Adipose tissue (tissue), 3 donors: ENCODE data around the gene HSPB7. TPM values are rescaled to one million over a fixed set of nuclear protein-coding genes. Genes with fewer than 3 reads are reported as not detected.
"Not testable (repeated sequence)": the region's sequence is repeated elsewhere in the genome, so short reads cannot be mapped to it uniquely, and the experiment has no call there.

Source experiments
- H3K27ac ChIP-seq: one replicate; pipeline ENCODE4 v1.5.1; 2013; ENCODE audit warnings: low read depth, low read length
- WGBS, 3 donors: extraction: QIAGEN DNeasy Blood & Tissue Kit; methylation state at CpG; one replicate each; pipeline ENCODE4 v1.1.7; 2013; 5-methylcytosine and 5-hydroxymethylcytosine counted together
- polyA plus RNA-seq, 3 donors: library from polyadenylated mRNA; stranded (reverse); fragments of 200-250 nt; gene quantifications; one replicate each; pipeline ENCODE4 v1.2.3, GENCODE V29; 2013
- donor health status: healthy with polysubstance abuse.
- donor health status: Bipolar disorder and iron deficiency.
- donor health status: healthy.

HSPB7 gene
- polyA plus RNA-seq, 3 donors, result 60.6 to 734 (median 229) TPM

DNA sequence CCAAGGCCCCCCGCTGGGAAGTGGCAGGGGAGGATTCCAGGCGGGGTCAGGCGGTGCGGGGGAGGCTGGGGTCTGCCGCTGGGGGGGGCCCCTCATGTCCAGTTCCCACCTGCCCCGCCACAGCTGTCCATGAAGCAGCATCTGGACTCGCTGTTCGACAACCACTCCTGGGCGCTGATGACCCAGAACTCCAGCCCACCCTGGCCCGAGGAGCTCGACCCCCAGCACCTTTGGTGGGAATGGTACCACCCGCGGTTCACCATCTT, 11.1 kb upstream of the HSPB7 start:
- 56 to 75% (median 67%) methylated on average over 7 to 13 of the region's 13 CpGs for WGBS, 3 donors
- not testable (repeated sequence) for H3K27ac ChIP-seq

DNA sequence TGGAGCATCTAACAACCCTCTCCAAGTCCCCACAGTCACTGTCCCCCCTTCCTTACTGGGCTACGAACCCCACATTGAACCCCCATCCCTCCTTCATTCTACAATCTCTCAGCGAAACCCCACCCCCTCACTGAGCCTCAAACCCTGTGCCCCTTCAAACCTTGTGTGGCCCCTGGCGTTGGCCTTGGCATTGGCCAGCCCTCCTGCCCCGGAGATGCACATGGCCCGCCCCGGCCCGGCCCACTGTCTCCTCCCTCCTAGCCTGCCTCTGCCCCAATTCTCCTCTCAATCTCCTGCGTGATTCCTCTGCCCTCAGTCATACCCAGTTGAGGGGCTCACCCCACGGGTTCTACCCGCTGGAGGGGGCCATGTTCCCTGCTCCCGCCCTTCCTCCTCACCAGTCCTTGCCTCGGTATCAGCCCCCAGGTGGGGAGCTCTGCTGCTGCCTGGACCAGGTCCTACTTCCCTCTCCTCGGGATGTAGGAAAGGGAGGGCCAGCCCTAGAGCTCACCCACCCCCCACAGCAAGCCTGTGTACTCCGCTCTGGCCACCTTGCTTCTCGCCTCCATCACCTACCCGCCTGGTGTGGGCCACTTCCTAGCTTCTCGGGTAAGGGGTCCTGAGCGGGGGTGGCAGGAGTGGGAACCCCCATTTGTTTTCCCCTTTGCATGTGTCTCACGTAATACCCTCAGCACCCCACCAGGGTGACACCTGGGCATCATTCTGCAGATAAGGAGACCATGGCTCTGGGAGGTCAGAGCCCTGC, 10.6 kb upstream of the HSPB7 start:
- no peak overlapping the region for H3K27ac ChIP-seq
- WGBS, 3 donors, result 49 to 69% (median 53%) methylated on average over 19 of the region's 19 CpGs

DNA sequence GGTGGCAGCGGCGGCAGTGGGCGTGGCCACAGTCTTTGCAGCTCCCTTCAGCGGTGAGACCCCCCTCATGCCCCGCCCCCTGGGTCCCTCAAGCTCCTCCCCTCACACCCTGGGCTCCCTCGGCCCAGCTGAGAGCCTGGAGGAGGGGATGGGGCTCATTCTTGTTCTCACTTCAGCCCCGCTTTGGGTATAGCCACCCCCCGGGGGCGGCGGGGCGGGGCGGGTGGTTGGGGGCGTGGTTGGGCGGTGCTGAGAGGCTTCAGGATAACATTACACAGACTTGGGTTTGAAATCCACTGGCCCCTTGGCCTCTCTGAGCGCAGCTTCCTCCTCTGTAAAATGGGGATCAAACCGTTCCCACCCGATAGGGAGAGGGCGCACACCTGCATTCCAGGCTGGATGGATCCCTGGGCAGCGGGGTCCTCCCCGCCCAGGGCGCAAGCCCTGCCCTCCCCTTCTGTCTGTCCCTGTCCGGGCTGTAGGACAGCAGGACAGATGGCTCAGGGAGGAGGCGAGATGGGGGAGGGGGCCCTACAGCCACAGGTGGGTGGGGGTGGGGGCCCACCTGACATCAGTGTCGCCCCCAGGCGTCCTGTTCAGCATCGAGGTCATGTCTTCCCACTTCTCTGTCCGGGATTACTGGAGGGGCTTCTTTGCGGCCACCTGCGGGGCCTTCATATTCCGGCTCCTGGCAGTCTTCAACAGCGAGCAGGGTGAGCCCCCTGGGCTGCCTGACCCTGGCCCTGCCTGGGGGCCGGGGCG, 9.1 kb upstream of the HSPB7 start:
- no peak overlapping the region for H3K27ac ChIP-seq
- 7 to 13% (median 11%) methylated on average over 27 to 33 of the region's 33 CpGs for WGBS, 3 donors

DNA sequence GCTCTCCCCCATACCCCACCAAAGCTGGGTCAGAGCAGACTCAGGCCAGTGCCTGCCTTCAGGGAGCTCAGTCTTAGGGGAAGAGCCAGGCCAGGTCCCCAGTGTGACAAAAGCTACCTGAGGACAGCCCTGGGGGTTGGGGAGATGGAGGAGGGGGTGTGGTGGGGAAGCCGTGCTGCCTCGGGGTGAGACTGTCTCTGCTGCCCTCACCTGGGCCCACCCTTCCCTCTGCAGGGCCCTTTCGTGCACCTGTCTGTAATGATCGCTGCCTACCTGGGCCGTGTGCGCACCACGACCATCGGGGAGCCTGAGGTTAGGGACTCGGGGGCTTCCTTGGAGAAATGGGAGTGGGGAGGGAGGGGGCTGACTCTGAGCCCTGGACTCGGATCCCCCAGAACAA, 8.5 kb upstream of the HSPB7 start:
- WGBS, 3 donors, result 42 to 50% (median 43%) methylated on average over 8 to 9 of the region's 10 CpGs
- not testable (repeated sequence) for H3K27ac ChIP-seq

DNA sequence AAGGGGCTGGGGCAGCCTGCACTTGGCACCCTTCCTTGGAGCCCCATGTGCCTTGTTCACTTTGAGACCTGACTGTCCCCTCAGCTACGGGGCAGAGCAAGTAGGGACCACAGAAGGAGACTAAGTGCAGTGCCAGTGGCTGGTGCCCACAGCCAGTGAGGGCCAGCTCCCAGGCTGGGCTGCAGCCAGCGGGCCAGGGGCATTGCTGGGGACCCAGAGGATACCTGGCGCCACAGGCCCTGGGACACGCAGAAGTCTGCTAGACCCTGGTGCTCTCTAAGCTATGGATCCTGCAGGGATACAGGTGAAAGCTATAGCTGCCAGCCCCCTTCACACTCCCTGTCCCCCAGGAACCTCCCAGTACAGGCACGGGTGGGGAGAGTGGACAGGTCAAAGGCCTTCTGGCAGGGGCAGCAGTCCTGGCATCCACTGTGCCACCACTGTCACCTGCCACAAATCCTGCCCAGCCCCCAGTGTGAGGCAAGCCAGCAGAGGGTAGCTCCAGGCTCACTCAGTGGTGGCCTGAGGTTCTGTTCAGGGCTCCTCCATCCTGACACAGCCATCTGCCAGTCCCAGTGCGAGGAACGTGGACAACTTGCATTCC, 5.3 kb upstream of the HSPB7 start:
- no peak overlapping the region for H3K27ac ChIP-seq
- 78 to 87% (median 85%) methylated on average over 6 to 7 of the region's 7 CpGs for WGBS, 3 donors

DNA sequence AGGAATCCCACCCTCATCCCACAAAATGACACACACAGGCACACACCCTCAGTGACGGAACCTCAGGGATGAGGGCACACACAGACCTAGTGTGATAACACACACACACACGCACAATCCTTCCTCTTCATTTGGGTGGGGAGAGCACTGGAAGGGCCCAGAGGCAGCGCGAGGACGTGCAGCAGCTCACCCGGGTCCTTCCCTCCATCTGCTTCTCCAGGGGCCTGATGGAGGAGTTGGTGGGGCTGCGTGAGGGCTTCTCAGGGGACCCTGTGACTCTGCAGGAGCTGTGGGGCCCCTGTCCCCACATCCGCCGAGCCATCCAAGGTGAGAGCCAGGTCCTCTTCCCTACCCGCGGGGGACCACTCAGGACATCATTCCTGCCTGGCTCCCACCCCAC, 4.5 kb upstream of the HSPB7 start:
- 83 to 84% (median 83%) methylated on average over 9 to 11 of the region's 11 CpGs for WGBS, 3 donors
- H3K27ac ChIP-seq, result no peak overlapping the region

DNA sequence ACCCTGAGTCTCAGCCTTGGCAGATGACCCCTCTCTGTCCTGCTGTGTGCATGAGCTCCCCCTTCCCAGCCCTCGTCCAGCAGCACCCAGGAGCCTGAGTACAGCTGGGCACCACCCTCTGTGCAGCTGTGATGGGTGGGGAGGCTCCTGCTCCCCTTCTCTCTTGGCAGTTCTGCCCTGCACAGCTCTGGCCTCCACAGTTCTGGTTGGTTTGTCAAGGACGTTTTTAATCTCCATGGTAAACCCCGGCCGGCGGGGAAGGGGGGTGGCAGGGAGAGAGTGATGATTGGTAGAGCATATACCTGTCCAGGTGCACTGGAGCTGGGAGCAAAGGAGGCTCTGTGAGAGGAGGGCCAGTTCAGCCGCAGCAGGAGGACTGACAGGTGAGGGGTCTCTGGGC, 3.8 kb upstream of the HSPB7 start, which contains the start of gene CLCNKA:
Gene CLCNKA, plus strand, starts transcription at position 356 of the 400 bp plus-strand sequence. CDS start 584 bp downstream, outside the sequence.
- WGBS, 3 donors, result 30 to 68% (median 61%) methylated on average over 6 of the region's 6 CpGs

DNA sequence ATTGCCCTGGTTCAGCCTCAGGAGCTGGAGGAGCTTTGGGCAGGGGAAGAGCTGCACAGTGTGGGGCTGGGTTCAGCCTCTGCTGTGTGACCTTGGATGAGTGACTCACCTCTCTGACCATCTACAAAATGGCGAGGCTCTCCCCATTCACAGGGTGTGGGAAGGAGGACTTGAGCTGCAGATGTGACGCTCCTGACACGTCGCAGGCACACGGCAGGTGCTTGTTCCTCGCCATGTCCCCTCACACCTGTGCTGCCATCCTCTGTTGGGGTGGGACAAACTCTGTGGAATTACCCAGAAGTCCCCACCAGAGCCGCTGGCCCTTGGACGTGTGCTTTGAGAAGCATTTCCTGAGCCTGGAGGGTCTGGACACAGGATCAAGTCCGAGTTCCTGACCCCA, 3.0 kb upstream of the HSPB7 start:
- WGBS, 3 donors, result 82 to 87% (median 83%) methylated on average over 9 of the region's 9 CpGs
- not testable (repeated sequence) for H3K27ac ChIP-seq

More for the DNA sequence above, 3.8 kb upstream of the HSPB7 start, which contains the start of gene CLCNKA:
- no peak within 1 kb of the TSS for H3K27ac ChIP-seq

DNA sequence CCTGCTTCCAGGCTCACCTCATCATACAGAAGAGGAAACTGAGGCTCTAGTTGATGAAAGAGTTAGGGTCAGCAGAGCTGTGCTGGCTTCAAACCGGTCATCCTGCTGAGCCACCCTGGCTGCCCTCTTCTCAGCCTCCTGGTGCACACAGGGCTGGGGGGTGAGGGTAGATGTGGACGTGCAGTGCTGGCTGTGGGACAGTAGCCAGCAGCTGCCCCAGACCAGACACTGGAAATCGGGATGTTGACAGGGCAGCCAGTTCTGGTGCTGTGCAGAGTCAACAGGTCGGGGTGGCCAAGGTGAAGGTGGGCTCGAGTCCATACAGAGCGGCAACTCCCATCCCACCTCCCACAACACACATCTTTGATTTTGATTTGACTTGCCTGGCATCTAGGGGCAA, 2.5 kb upstream of the HSPB7 start:
- WGBS, 3 donors, result 81 to 89% (median 84%) methylated on average over 6 of the region's 6 CpGs
- H3K27ac ChIP-seq, result no peak overlapping the region

DNA sequence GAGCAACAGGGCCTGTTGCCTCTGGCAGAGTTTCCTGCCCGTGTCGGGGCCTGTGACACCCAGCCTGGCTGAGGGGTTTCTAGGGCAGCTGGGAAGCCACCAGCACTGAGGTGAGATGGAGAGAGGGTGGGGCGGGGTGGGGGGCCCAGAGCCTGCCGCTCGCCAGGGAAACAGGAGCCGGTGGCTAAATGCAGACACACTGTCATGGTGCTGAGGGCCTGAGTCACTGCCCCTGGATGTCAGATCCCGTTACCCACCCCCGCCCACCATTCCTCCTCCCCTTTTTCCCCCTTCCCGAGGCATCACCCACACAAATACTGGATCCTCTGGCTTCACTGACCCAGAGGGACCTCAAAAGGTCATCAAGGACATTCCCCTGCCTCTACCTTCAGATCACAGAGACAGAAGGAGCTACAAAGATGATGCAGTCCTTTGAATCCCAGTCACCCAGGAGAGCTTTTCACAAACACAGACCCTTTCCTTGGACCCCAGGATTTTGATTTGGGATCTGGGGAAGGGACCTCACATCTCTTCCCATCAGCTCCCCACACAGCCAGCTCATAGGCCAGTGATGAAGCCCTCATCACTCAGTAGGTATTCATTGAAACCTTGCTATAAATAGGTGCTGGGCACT, 1.9 kb upstream of the HSPB7 start:
- no peak overlapping the region for H3K27ac ChIP-seq
- WGBS, 3 donors, result 62 to 85% (median 82%) methylated on average over 5 to 9 of the region's 9 CpGs

DNA sequence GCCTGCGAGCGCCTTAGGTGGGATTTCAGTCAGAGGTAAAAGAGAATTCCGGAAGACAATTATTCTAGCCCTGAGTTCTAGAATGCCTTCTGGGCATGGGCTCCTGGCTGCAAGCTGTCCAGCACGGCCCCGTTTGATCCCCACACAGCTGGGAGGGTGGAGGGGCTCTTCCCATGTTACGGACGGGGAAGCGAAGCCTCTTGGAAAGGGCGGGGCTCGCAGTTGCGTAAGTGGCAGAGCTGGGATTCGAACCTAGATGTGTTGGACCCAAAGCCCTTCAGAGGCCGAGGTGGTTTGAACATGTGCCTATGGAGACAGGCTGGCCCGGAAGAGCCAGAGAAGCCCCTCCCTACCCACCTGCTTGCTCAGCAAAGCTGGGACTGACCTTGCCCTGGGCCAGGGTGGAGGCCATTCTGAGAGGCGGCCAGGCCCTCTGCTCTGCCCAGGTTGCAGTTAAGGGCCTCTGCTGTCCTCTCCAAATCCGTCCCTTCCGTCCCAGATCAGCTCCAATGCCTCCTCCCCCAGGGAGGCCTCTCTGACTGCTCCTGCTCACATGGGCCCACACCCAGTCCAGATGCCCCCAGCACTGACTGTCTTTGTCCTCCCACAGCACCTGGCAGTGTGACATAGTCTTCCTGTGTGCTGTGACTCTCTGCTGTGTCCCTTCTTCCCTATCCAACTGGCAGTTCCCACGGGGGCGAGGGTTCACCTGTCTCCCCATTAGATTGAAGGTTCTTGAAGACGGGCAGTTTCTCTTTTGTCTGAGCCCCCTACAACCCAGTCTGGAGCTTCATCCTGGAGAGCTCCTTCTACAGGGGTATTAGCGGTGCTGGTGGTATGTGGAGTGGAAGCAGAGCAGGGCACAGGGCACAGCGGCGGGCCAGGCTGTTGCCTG, 1.2 kb upstream of the HSPB7 start:
- H3K27ac ChIP-seq, result no peak overlapping the region
- WGBS, 3 donors, result 67 to 83% (median 70%) methylated on average over 23 of the region's 23 CpGs

DNA sequence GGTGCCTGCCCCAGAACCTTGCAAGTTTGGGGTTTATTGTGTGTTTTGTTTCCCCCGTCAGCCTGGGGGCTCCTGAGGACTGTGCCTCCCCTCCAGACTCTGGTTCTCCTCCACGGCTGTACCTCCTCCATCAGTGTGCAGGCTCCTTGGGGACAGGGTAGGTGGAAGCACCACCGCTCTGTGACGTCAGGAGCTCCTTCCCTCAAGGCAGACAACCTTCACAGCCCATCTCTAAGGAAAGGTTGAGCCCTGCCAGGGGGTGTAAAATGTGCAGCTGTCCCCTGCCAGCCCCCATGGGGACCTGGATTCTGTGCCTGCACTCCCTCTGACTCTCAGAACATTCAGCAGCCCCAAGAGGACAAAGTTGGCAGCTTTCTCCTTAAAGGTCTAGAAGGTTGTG, 465 bp upstream of the HSPB7 start:
- 47 to 68% (median 51%) methylated on average over 4 of the region's 4 CpGs for WGBS, 3 donors
- no peak overlapping the region for H3K27ac ChIP-seq

DNA sequence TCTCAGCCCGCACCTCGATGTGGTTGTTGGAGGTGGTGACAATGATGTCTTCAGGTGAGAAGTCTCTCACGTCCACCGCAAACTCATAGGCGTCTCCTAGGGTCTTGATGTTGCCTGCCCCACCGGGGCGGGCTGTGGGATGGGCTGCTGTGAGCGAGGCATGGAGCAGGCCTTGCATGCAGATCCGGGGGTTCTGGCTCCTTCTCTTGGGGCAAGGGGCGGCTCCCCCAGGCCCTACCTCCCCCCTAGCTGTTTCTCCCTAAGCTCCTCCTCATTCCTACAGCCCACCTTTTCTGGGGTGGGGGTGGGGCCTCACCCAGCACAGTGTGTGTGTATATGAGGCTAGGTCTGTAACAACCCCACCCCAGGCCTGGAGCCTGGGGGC, 775 bp downstream of the HSPB7 start:
- 85 to 94% (median 90%) methylated on average over 10 of the region's 10 CpGs for WGBS, 3 donors

DNA sequence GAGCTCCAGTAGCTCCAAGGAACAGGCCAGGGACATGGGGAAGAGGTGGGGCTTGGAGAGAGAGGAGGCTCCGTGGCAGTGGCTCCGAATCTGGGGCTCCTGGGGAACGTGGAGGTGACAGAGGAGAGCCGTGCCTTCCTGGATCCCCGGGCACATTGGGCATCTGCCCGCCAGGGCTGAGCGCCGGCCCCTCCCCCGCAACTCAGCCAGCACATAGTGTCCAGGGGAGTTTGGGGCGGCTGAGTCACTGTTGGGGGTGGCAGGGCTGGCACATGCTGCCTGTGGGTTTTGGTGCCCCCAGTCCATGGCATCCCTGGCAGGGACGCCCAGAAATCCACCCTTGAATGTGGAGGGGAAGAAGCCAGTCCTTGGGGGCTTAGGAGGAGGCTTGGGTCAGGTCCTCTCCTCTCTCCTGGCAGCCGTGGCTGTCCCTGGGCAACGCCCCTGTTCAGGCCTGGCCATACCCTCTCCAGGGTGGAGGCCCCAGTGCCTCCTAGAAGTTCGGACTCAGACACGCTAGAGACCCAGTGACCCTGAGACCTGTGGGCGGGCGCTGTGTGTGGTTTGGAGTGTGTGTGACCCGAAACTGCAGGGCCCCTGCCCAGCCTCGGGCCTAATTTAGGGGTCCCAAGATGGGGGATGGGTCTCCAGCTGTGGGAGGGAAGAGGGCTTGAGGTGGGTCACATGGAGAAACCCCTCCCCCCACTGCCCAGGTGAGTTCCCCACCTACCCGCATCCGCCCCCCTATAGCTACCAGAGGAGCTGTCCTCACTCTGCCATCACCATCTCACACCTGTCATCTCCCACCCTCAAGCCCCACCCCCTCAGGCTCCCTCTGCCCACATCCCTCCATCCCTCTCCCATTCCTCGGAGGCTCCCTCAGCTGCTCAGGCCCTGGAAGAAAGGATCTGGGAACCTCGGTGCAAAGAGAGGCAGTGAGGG, 1.6 kb downstream of the HSPB7 start:
- H3K27ac ChIP-seq, result no peak overlapping the region
- 77 to 84% (median 79%) methylated on average over 22 to 23 of the region's 23 CpGs for WGBS, 3 donors

More for the DNA sequence above, 775 bp downstream of the HSPB7 start:
- H3K27ac ChIP-seq, result no peak overlapping the region

DNA sequence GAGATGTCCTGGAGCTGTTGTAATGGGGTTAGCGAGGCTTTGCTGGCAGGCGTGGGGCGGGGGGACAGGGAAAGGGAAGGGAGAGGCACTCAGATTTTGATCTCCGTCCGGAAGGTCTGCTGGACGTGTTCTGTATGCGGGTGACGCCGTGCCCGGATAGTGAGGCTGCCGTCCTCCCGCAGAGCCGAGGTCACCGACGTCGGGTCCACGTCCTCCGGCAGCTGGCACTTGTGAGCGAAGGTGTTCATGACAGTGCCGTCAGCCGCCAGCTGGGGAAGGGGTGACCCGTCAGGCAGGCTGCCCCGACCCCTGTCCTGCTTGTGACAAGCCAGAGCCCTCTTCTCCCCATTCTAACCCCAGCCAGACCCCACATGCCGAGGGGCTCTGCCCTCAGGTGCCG, 2.4 kb downstream of the HSPB7 start:
- no peak overlapping the region for H3K27ac ChIP-seq
- WGBS, 3 donors, result 92 to 96% (median 93%) methylated on average over 25 of the region's 25 CpGs

DNA sequence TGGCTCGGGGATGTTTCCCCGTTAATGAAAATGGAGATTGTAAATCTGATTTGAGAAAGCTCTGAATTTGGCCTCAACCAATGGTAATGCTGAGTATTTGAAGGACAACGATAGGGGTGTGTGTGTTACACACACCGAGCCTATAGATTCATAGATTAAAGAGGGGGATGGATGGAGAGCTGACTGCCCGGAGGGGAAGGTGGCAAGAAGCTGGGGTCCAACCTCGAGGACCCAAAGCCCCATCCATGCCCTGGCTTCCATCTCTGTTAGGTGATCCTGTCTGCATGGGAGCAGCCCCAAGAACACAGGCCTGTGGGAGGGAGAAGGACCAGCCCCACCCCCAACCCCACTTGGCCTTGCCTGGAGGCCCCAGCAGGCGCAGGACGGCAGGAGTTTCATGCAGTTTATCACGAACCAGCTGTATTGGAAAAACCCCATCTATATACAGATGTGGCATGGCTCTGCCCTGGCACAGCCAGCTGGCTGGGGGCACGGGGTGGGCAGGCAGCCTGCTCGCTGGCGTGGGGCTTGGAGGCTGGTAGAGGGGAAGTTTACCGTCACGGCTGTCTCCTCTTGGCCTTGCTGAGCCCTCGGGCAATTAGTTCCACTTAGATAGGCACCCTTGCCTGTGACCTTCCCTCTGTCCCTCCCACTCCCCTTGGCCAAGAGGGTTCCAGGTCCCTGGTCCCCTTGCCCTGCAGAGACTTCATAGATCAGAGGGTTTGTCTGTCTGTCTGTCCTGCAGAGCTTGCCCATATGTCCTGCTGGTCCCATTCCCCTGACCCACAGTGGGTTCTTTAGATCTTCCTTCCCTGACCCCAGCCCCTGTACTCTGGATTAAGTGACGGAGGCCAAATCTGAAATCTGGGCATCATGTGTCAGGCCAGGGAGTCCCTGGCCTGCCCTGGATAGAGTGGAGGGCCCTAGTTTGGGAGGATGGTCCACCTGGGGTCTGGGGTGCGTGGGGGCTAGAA, 3.0 kb downstream of the HSPB7 start:
- no peak overlapping the region for H3K27ac ChIP-seq
- WGBS, 3 donors, result 60 to 67% (median 63%) methylated on average over 17 of the region's 17 CpGs
